RCC 7860 (cell line): ENCODE data around the gene TOX3.

ENCODE experiments used
- DNase-seq: peaks from one replicate; pipeline ENCODE4 v3.0.0-alpha.2; 2015; ENCODE audit warnings: low spot score
- FAIRE-seq: peaks from 2 replicates; lab custom pipeline; 2012; peaks lifted over from hg19 to GRCh38; lab: Jason Lieb, UNC

Gene TOX3

DNA sequence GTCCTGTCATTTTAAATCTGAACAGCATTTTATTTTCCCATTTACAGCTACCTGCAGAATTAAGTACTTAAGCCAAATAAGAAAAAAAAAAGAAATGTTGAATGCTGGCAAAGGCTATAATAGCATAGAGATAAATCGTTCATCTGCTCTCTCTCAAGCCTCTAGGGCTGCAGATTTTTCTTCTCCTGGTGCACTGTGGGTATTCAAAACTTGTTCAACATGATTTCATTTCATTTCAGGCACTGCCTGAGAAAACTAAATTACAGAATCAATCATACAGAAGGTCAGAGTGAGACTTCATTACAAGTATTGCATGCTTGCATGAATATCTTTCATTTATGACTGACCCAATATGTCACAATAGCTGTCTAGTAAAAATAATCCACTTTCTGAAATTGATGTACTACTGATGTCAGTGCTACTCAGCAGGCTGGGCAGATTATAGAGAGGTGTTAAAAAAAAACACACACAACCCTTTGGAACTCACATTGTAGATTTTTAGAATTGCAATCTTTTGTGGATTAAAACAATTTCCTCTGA, 86.2 kb downstream of the TOX3 start:
- DNase-seq (no peak), FAIRE-seq (no peak)

- DNase-seq (no peak), FAIRE-seq (no peak)
Observed at GRCh38 chr16:52456368-52456767, 90.6 kb downstream of the TOX3 start.

GRCh38 chr16:52455549-52456277, 91.2 kb downstream of the TOX3 start:
- FAIRE-seq (no peak), DNase-seq (no peak)

- no peak for FAIRE-seq
- DNase-seq: no peak
Observed at GRCh38 chr16:52453644-52454043, 93.3 kb downstream of the TOX3 start.

DNA sequence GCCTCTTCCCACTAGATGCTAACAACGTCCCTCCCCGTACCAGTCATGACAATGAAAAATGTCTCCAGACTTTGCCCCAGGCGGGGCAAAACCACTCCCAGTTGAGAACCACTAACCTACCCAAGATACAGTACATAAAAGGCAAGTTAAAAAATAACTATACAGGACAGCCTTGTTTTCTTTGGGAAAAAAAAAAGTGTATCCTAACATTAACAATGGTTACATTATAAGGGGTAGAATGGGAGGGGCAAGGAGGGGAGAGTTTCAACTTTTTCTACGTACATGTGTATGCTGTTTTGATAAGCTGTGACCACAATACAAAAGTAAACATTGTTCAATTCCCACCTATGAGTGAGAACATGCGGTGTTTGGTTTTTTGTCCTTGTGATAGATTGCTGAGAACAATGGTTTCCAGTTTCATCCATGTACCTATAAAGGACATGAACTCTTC, 94.9 kb downstream of the TOX3 start:
- FAIRE-seq: no peak
- no peak for DNase-seq

DNA sequence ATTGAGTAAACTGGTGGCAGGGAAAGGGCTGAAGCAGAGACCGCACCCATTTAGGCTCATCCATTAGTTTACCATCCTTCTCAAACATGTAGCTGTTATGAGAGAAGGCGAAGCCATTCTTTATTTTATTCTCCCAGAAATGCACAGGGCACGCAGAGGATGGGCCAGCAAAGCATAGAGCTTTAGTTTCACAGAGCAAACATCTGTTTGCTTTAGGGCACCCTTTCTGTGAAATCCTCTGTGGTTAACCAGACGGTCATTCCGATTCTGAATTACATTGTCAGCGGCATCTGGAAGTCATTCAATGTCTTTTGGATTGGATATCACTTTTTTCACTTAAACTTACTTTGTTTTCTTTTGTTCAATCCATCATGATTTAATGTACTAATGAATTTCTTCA, 96.0 kb downstream of the TOX3 start:
- no peak for FAIRE-seq
- DNase-seq: no peak

DNA sequence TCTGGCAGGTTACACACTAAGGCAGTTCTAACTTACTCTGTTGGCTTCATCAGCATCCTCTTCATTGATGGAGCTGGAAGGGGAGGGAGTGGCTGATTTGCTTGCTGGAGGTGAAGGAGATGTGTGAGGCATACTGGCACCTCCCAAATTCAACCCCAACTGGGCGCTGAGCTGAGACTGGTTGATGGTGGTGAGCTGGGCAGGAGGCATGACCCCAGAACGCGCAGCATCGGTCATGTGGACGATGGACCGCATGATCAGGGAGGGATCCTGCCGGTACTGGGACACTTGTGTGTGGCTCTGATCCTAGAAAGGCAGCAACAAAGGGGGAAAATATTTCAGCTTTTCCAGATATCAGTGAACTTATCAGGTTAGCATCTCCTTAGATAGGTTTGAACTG, 96.7 kb downstream of the TOX3 start:
- FAIRE-seq (no peak), DNase-seq (no peak)

- FAIRE-seq: no peak
- no peak for DNase-seq
Observed at GRCh38 chr16:52446080-52446479, 100.9 kb downstream of the TOX3 start.

DNA sequence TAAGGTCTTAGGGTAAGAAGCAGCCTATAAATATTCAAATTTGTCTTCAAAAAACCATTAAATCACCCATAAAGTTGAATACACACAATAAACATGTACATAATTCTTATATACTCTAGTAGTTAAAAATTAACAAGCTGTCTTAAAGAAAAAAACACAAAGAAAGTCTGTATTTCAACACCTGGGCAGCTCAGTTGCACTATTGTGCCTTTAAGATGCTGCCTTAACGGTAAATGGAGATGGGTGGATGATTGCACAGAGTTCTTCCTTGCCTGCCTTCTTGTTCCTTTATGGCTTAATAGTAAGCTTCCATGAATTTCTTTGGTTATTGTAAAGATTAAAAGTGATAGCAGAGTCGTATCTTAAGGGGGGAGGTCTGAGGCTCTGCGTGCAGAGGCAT, 105.1 kb downstream of the TOX3 start:
- FAIRE-seq: no peak
- DNase-seq: no peak

- DNase-seq: no peak
Observed at GRCh38 chr16:52440248-52440647, 106.7 kb downstream of the TOX3 start.

DNA sequence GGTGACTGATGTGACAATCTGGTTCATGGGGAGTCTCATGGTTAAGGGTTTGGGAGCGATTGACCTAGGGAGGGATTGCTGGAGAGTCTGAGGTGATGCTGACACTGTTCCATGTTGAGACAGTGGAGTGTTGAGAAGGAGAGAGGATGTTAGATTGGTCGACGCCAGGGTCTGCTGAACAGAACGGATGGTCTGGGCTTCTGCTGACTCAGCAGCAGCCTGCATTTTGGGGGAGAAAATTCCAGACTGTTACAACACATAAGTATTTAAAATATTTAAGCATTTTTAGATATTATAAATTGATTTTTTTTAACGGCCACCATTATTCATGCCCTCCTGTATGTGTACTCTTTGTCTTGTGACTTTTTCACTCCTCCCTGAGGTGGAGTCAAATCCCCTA, 107.2 kb downstream of the TOX3 start:
- DNase-seq: no peak
- no peak for FAIRE-seq

More at GRCh38 chr16:52440248-52440647, 106.7 kb downstream of the TOX3 start:
- no peak for FAIRE-seq

DNA sequence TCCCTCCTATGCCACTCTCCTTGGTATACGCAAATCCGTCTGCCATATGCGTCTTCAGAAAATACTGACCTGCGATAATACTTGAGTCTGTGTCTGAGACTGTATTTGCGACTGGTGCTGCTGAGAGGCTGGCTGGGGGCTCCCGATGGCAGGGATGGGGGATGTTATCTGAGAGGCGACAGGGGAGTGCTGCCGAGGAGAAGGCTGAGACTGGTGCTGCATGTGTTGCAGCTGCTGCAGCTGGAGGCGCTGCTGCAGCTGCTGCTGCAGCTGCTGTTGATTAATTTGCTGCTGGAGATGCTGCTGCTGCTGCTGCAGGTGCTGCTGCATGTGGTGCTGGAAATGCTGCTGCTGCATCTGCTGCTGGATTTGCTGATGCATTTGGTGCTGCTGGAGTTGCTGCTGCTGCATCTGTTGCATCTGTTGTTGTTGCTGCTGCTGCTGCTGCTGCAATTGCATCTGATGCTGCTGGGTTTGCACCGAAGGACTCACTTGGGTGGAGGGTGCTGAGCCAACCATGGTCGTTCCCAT, 107.7 kb downstream of the TOX3 start:
- FAIRE-seq: no peak
- DNase-seq: no peak

- no peak for FAIRE-seq
- DNase-seq: no peak
Observed at GRCh38 chr16:52437277-52437670, 109.7 kb downstream of the TOX3 start.

DNA sequence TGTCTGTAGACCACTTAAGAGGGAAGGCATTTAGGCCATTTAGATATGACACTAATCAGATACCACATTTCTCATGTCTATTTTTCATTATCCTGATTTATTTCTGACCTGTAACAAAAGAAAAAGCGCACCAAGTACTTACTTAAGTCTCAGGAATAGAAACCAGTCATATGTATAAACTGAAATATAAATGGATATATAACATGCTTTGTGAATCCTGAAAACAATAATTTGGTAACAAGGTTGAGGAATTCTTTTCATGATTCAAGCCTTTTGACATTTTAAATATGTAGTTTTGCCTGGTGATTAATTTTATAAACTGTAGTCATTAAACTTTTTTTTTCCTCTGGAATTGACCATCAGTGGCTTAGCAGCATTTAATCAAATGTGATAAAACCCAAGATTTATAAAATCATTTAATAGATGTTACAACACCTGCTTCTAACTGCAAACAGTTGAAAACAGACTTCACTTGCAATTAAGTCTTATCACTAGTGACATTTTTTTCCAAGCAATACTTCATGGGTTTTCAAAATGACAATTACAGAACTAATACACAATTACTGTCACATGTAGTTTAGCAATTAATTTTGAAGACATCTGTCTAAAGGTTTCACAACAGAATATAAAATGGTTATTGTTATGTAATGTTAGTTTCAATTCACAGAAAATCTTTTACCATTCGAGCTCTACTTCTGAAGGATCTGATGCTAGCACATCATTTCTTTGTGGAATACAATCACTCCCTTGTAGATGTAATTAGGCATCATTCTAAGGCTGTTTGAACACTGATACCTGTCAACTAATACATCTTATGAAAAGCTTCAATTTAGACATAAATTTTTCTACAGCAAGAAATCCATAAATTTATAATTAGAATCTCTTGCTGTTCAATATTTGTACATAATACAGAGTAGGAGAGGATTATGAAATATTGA, 110.3 kb downstream of the TOX3 start:
- FAIRE-seq (no peak), DNase-seq (no peak)

DNA sequence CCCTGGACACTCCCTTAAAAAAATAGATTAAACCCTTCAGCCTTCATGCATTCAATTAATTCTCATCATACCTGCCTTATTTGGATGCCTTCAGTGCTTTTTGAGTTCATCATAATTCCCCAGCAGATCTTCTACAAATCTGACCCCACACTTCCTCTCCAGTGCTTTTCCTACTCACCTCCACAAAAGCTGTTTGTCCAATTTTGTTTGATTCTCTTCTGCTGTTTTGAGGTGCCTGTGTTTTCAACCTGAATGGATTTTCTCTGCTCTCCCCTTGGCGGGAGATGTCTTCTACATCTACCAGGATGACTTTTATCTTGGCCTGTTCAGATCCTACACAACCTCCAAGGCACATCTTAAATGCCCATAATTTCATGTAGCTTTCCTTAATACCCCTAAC, 112.7 kb downstream of the TOX3 start:
- DNase-seq (no peak), FAIRE-seq (no peak)

- FAIRE-seq (no peak), DNase-seq (no peak)
Observed at GRCh38 chr16:52433643-52434042, 113.3 kb downstream of the TOX3 start.

- FAIRE-seq (no peak), DNase-seq (no peak)
Observed at GRCh38 chr16:52424591-52424990, 122.4 kb downstream of the TOX3 start.

DNA sequence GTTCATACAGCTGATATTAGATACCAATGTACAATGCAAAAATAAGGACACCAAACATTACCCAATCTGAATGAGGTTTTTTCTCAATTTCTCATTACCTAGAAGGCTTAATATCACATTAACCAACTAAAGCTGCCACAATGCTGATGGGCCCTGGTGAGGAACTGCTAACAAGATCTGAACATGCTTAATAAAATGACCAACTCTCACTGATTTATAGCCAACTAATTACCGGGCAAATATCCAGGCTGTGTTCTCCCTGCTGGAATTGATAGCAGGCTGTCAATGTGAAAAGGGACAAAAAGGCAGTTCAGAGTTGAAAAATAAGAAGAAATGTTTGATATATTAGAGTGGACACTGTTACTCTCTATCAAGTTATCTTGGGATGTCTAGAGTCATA, 124.6 kb downstream of the TOX3 start:
- no peak for FAIRE-seq
- no peak for DNase-seq

DNA sequence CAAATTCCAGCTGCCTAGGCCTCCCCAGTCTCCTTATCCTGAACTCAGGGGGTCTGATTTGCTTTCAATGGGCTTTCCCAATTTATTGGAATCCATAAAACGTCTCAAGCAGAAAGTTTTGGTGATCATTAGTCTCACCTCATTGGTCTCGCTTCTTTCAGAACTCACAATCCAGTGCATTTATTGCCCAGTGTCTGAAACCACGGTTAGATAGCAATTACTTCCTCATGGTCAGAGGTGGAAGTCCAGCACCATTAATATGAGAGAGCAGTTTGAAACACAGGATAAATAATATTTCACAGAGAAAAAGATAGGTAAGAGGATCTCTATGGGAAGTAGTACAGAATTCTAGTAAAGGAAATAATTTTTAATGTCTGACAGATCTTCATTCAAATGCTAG, 128.7 kb downstream of the TOX3 start:
- no peak for FAIRE-seq
- DNase-seq: no peak

- DNase-seq (no peak), FAIRE-seq (no peak)
Observed at GRCh38 chr16:52416888-52417287, 130.1 kb downstream of the TOX3 start.

DNA sequence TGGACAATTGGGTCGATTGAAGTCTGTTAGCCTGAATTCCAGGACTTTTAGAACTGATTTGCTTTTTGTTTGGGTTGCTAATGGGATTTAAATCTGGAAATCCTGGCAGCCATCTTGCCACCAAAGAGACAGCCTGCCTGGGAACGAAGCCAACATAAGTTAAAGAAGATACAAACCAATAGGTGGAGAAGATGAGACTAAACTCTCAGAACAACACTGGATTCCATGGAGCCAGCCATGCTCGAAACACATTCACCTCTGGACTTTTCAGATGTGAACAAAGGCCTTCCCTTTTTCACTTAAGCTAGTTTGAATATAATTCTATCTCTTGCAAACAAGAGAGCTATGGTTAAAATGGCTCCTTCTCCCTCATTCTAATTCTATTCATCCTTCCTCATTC, 135.9 kb downstream of the TOX3 start:
- FAIRE-seq (no peak), DNase-seq (no peak)
